GM12878 (cell line): Measurements from ENCODE around the gene TBC1D2B. TPM values are rescaled to one million over a fixed set of nuclear protein-coding genes. Genes with fewer than 3 reads are reported as not detected.

ENCODE experiments used
- ATAC-seq: fragments of 200-7000 bp; cut with Tn5 transposase; 3 replicates; pipeline ENCODE4 v1.9.1; 2020; ENCODE audit warnings: mild to moderate bottlenecking, moderate library complexity
- BruUV-seq: library from RNA; stranded (reverse); fragments of 400-500 nt; replicated peaks from 2 replicates; lab custom pipeline; 2021; lab: Mats Ljungman, UMichigan
- CTCF ChIA-PET: fragments of 300-600 bp; sonication (Branson Sonifier 250); formaldehyde crosslinking; extraction: SDS; loops from one replicate; lab custom pipeline; 2021; ENCODE audit warnings: inconsistent platforms; lab: Yijun Ruan, JAX
- POLR2A ChIA-PET: fragments of 350-600 bp; formaldehyde crosslinking; extraction: SDS; loops from one replicate; lab custom pipeline; 2021; ENCODE audit warnings: inconsistent platforms; lab: Charles Lee
- RAD21 ChIA-PET: fragments of 300-600 bp; sonication (Branson Sonifier 250); formaldehyde crosslinking; loops from one replicate; lab custom pipeline; 2023; ENCODE audit warnings: antibody characterized with exemption; ENCODE audit not compliant: unreplicated experiment; lab: Charles Lee
- SMC1A ChIA-PET: fragments of 300-600 bp; sonication (Branson Sonifier 250); formaldehyde crosslinking; loops from one replicate; lab custom pipeline; 2023; ENCODE audit not compliant: unreplicated experiment, uncharacterized antibody; lab: Charles Lee
- DNase-seq: peaks from one replicate; pipeline ENCODE4 v3.0.0-alpha.2; 2011; ENCODE audit warnings: low read depth, low spot score
- FAIRE-seq: peaks from 3 replicates; lab custom pipeline; 2011; peaks lifted over from hg19 to GRCh38; lab: Jason Lieb, UNC
- H2AFZ ChIP-seq: 2 replicates; pipeline ENCODE4 v1.6.0; 2011; ENCODE audit warnings: low read depth, low read length, control low read depth; ENCODE audit not compliant: control insufficient read depth
- H3K27ac ChIP-seq: 2 replicates; pipeline ENCODE4 v1.5.1; 2011; ENCODE audit warnings: control low read depth; ENCODE audit not compliant: control insufficient read depth, insufficient read depth
- H3K27me3 ChIP-seq, 2 experiments: replicated peaks in 1 of 2; 2 replicates each; pipeline versions ENCODE4 v1.6.0 to v1.6.1; 2011; ENCODE audit warnings: low read length in 1 of 2; ENCODE audit not compliant: control insufficient read depth in 2 of 2, insufficient read depth in 2 of 2
- H3K36me3 ChIP-seq, 2 experiments: 2 replicates each; pipeline ENCODE4 v1.5.1; 2011; ENCODE audit warnings: low read length in 1 of 2; ENCODE audit not compliant: control insufficient read depth in 2 of 2, insufficient read depth in 2 of 2
- H3K4me1 ChIP-seq: 2 replicates; pipeline ENCODE4 v1.6.1; 2011; ENCODE audit warnings: mild to moderate bottlenecking, low read length, moderate library complexity, mixed read lengths; ENCODE audit not compliant: control insufficient read depth, insufficient read depth
- H3K4me2 ChIP-seq: 2 replicates; pipeline ENCODE4 v1.6.0; 2011; ENCODE audit warnings: control low read depth; ENCODE audit not compliant: control insufficient read depth, insufficient read depth
- H3K4me3 ChIP-seq: fragments of 200-600 bp; sonication (generic); 2 replicates; pipeline ENCODE4 v1.5.1; 2016
- H3K79me2 ChIP-seq: 2 replicates; pipeline ENCODE4 v1.6.0; 2011; ENCODE audit warnings: low read length; ENCODE audit not compliant: control insufficient read depth, insufficient read depth
- H3K9ac ChIP-seq: 2 replicates; pipeline ENCODE4 v1.8.0; 2011; ENCODE audit warnings: low read length, control low read depth, mixed read lengths; ENCODE audit not compliant: control insufficient read depth, insufficient read depth
- H3K9me3 ChIP-seq: replicated peaks from 3 replicates; pipeline ENCODE4 v1.5.1; 2011; ENCODE audit warnings: mild to moderate bottlenecking, low read length; ENCODE audit not compliant: control insufficient read depth, insufficient read depth
- H4K20me1 ChIP-seq: 2 replicates; pipeline ENCODE4 v1.6.0; 2011; ENCODE audit not compliant: control insufficient read depth, insufficient read depth
- BCLAF1 ChIP-seq: fragments of 450-650 bp; IDR thresholded peaks from 2 replicates; pipeline ENCODE4 v1.6.1; 2017; ENCODE audit warnings: antibody characterized with exemption, mild to moderate bottlenecking, moderate library complexity
- CEBPB ChIP-seq, 2 experiments: fragments of 150-350 bp in 1 of 2; IDR thresholded peaks; 2 replicates each; pipeline ENCODE4 v1.6.1; 2012 to 2014; ENCODE audit warnings: low read depth in 2 of 2, low read length in 2 of 2, borderline replicate concordance in 1 of 2, inconsistent platforms in 1 of 2
- CUX1 ChIP-seq: IDR thresholded peaks from 2 replicates; pipeline ENCODE4 v1.6.1; 2012; ENCODE audit warnings: improper control_type of control experiment, low read depth, low read length; ENCODE audit not compliant: insufficient replicate concordance
- LARP7 ChIP-seq: fragments of 450-650 bp; IDR thresholded peaks from 2 replicates; pipeline ENCODE4 v1.6.1; 2017; ENCODE audit warnings: mild to moderate bottlenecking
- NKRF ChIP-seq: fragments of 450-650 bp; conservative IDR thresholded peaks from 2 replicates; pipeline ENCODE4 v1.6.1; 2017; ENCODE audit warnings: mild to moderate bottlenecking, moderate library complexity
- RB1 ChIP-seq: fragments of 450-650 bp; formaldehyde crosslinking; IDR thresholded peaks from 2 replicates; pipeline ENCODE4 v1.6.1; 2017; ENCODE audit warnings: mild to moderate bottlenecking, borderline replicate concordance
- RFX5 ChIP-seq: IDR thresholded peaks from 2 replicates; pipeline ENCODE4 v1.6.1; 2011; ENCODE audit warnings: low read depth, low read length, improper control_type of control experiment
- SMAD5 ChIP-seq: IDR thresholded peaks from 2 replicates; pipeline ENCODE4 v1.6.1; 2016; ENCODE audit warnings: antibody characterized with exemption, low read depth
- TCF7 ChIP-seq: IDR thresholded peaks from 2 replicates; pipeline ENCODE4 v1.6.1; 2014; ENCODE audit warnings: antibody characterized with exemption, borderline replicate concordance
- USF2 ChIP-seq: IDR thresholded peaks from 2 replicates; pipeline ENCODE4 v1.6.1; 2011; ENCODE audit warnings: low read depth, low read length, improper control_type of control experiment, borderline replicate concordance
- ZNF217 ChIP-seq: fragments of 450-650 bp; IDR thresholded peaks from 2 replicates; pipeline ENCODE4 v1.6.1; 2017; ENCODE audit warnings: antibody characterized with exemption, mild to moderate bottlenecking
- ZNF622 ChIP-seq: fragments of 450-650 bp; IDR thresholded peaks from 2 replicates; pipeline ENCODE4 v1.6.1; 2017; ENCODE audit warnings: mild to moderate bottlenecking, inconsistent platforms
- WGBS: methylation state at CpG from one replicate; pipeline ENCODE4 v1.1.6; 2016; ENCODE audit warnings: low lambda C conversion rate; ENCODE audit not compliant: insufficient replicate concordance, insufficient coverage; ENCODE audit errors: missing lambda C conversion rate; 5-methylcytosine and 5-hydroxymethylcytosine counted together
- in situ Hi-C: fragments of 300-500 bp; cut with MboI; formaldehyde crosslinking; loops from 9 replicates; pipeline ENCODE4 v1.14.3; 2018; ENCODE audit warnings: mixed read lengths
- intact Hi-C: fragments of 100-400 bp; cut with micrococcal nuclease; formaldehyde crosslinking; loops from one replicate; pipeline ENCODE4 v1.14.2; 2022; ENCODE audit not compliant: unreplicated experiment
- polyA plus RNA-seq, 11 experiments: library from polyadenylated mRNA; depleted of rRNA in 4 of 11; unstranded in 6 of 11; stranded (reverse) in 5 of 11; fragments of >200 nt; fragmentation: Nextera tagmentation in 4 of 11; fragmentation: Illumina TruSeq in 1 of 11; extraction: Ambion mirVana in 4 of 11; extraction: Trizol in 1 of 11; gene quantifications; 1 replicate in 1 of 11; 2 replicates in 10 of 11; pipeline versions ENCODE4 v1.2.1 to v1.2.3, GENCODE V29; 2011 to 2016; ENCODE audit warnings: inconsistent platforms in 2 of 11, missing spikeins in 2 of 11, low read depth in 1 of 11
- total RNA-seq, 4 experiments: library from RNA; depleted of rRNA in 3 of 4; stranded (reverse); fragments of >200 nt in 3 of 4; fragmentation: Illumina TruSeq in 1 of 4; extraction: Trizol in 1 of 4; gene quantifications; 2 replicates each; pipeline versions ENCODE4 v1.2.1 to v1.2.3, GENCODE V29; 2013 to 2021

TBC1D2B gene
- total and polyA plus RNA-seq, 10 of the 15 experiments (the other 5 are each of a cell fraction or from before 2014, with no cell fraction given), result 1.3 to 53.4 (median 19.4) TPM

GRCh38 chr15:77999486-77999885, 78.0 kb downstream of the TBC1D2B start (continued):
- TF ChIP-seq TCF7 (no peak), SMAD5 (no peak)
- TF ChIP-seq, all 136 proteins: peak for 0

GRCh38 chr15:77998592-77998991, 78.9 kb downstream of the TBC1D2B start:
- no TSS peak for BruUV-seq
- 88% methylated on average over 8 of the region's 8 CpGs for WGBS
- SMC1A ChIA-PET, result interaction anchor here (1.5 to 3.3 kb wide), 2 partner anchors 44 to 110 kb away, joined by 3 to 29 read pairs; no protein-coding TSS in a partner anchor
- FAIRE-seq (no peak), DNase-seq (no peak), ATAC-seq (no peak)
- RAD21 ChIA-PET, result interaction anchor here (0.6 to 1.7 kb wide), 3 partner anchors 52 to 108 kb away, joined by 3 read pairs; no protein-coding TSS in a partner anchor
- Histone ChIP-seq H3K79me2 (no peaks in the 10 kb centered on the region), H3K9ac (no peak overlapping the region), H2AFZ (no peak overlapping the region), H3K4me3 (no peak overlapping the region), H3K27ac (no peak overlapping the region), H3K4me2 (no peak overlapping the region), H3K4me1 (peaks cover 10% of the 10 kb centered on the region), H3K27me3 (no peaks in the 10 kb centered on the region), H3K36me3 (peaks cover 8 to 15% of the 10 kb centered on the region in 2 experiments), H4K20me1 (no peaks in the 10 kb centered on the region), H3K9me3 (no peaks in the 10 kb centered on the region)
- in situ Hi-C loops, result no loop called here
- POLR2A ChIA-PET, result no interaction called here
- CTCF ChIA-PET, result interaction anchor here (1.1 to 3.7 kb wide), 7 partner anchors 34 to 113 kb away, joined by 3 to 72 read pairs (median 8); no protein-coding TSS in a partner anchor
- intact Hi-C loops, result no loop called here
- TF ChIP-seq ZNF217, result no peak
- no peak for TF ChIP-seq CUX1
- TF ChIP-seq RB1, result no peak
- no peak for TF ChIP-seq LARP7
- no peak for TF ChIP-seq USF2
- TF ChIP-seq ZNF622, result no peak
- no peak for TF ChIP-seq NKRF
- no peak for TF ChIP-seq CEBPB (IDR thresholded peaks at IDR 0.05; ENCODE audit: borderline replicate concordance in 1 of 2, low read depth in 2 of 2, low read length in 2 of 2)
- TF ChIP-seq BCLAF1, result no peak
- no peak for TF ChIP-seq RFX5
